Measurements from ENCODE around the gene ZGRF1. TPM values are rescaled to one million over a fixed set of nuclear protein-coding genes. Genes with fewer than 3 reads are reported as not detected.
"Not testable (repeated sequence)": the region's sequence is repeated elsewhere in the genome, so short reads cannot be mapped to it uniquely, and the experiment has no call there.

The ZGRF1 gene
- total RNA-seq, 2 experiments from 2014 or later, result 47.0 to 48.3 TPM

GRCh38 chr4:112650332-112650731 is 13.6 kb upstream of the ZGRF1 start:
- CTCF ChIA-PET, result no interaction called here

GRCh38 chr4:112649055-112649408 is 12.3 kb upstream of the ZGRF1 start:
- no peaks in the 10 kb centered on the region for H3K9me3 Mint-ChIP-seq (ENCODE audit: insufficient read depth)
- H3K27me3 Mint-ChIP-seq (ENCODE audit: low read depth), result no peaks in the 10 kb centered on the region
- H3K4me1 Mint-ChIP-seq (ENCODE audit: low read depth), result peaks cover under 1% of the 10 kb centered on the region
- no peak for ATAC-seq
- H3K36me3 Mint-ChIP-seq (ENCODE audit: low read depth), result peaks cover 32% of the 10 kb centered on the region
- ChIA-PET POLR2A (no interaction called here), CTCF (no interaction called here)
- no peak overlapping the region for H3K4me3 Mint-ChIP-seq
- no peak overlapping the region for H3K27ac Mint-ChIP-seq
- DNase-seq, result no peak

More at GRCh38 chr4:112650332-112650731, 13.6 kb upstream of the ZGRF1 start:
- H3K36me3 Mint-ChIP-seq (ENCODE audit: low read depth), result peaks cover 37% of the 10 kb centered on the region
- DNase-seq (no peak), ATAC-seq (no peak)
- POLR2A ChIA-PET, result no interaction called here
- no peaks in the 10 kb centered on the region for H3K27me3 Mint-ChIP-seq (ENCODE audit: low read depth)
- no peaks in the 10 kb centered on the region for H3K4me1 Mint-ChIP-seq (ENCODE audit: low read depth)
- H3K27ac Mint-ChIP-seq, result no peak overlapping the region
- H3K4me3 Mint-ChIP-seq, result no peak overlapping the region
- H3K9me3 Mint-ChIP-seq (ENCODE audit: insufficient read depth), result no peaks in the 10 kb centered on the region

GRCh38 chr4:112648263-112649054 is 11.8 kb upstream of the ZGRF1 start:
- ATAC-seq (no peak), DNase-seq (no peak)
- peaks cover 31% of the 10 kb centered on the region for H3K36me3 Mint-ChIP-seq (ENCODE audit: low read depth)
- ChIA-PET POLR2A (no interaction called here), CTCF (interaction anchor here (0.8 to 1.3 kb wide), 3 partner anchors 11 to 117 kb away, joined by 3 to 5 read pairs (median 3); no protein-coding TSS in a partner anchor)
- H3K4me3 Mint-ChIP-seq, result no peak overlapping the region
- H3K4me1 Mint-ChIP-seq (ENCODE audit: low read depth), result peaks cover 6% of the 10 kb centered on the region
- no peak overlapping the region for H3K27ac Mint-ChIP-seq
- no peaks in the 10 kb centered on the region for H3K27me3 Mint-ChIP-seq (ENCODE audit: low read depth)
- H3K9me3 Mint-ChIP-seq (ENCODE audit: insufficient read depth), result no peaks in the 10 kb centered on the region

- Mint-ChIP-seq H3K27ac (no peak overlapping the region), H3K27me3 (ENCODE audit: low read depth) (no peaks in the 10 kb centered on the region), H3K36me3 (ENCODE audit: low read depth) (peaks cover 31% of the 10 kb centered on the region), H3K9me3 (ENCODE audit: insufficient read depth) (no peaks in the 10 kb centered on the region), H3K4me3 (no peak overlapping the region), H3K4me1 (ENCODE audit: low read depth) (peaks cover 12% of the 10 kb centered on the region)
- ATAC-seq (no peak), DNase-seq (no peak)
- ChIA-PET POLR2A (no interaction called here), CTCF (interaction anchor here (0.8 to 1.3 kb wide), 3 partner anchors 10 to 117 kb away, joined by 3 to 5 read pairs (median 3); no protein-coding TSS in a partner anchor)
Observed at GRCh38 chr4:112647785-112648184, 11.1 kb upstream of the ZGRF1 start.

GRCh38 chr4:112646632-112647537 is 10.2 kb upstream of the ZGRF1 start:
- H3K27ac Mint-ChIP-seq, result no peak overlapping the region
- ATAC-seq (no peak), DNase-seq (no peak)
- H3K9me3 Mint-ChIP-seq (ENCODE audit: insufficient read depth), result no peaks in the 10 kb centered on the region
- ChIA-PET CTCF (interaction anchor here (1.3 kb wide), 2 partner anchors 9 to 118 kb away, joined by 3 to 5 read pairs; no protein-coding TSS in a partner anchor), POLR2A (no interaction called here)
- H3K4me3 Mint-ChIP-seq, result no peak overlapping the region
- no peaks in the 10 kb centered on the region for H3K27me3 Mint-ChIP-seq (ENCODE audit: low read depth)
- H3K4me1 Mint-ChIP-seq (ENCODE audit: low read depth), result peaks cover 13% of the 10 kb centered on the region
- peaks cover 25% of the 10 kb centered on the region for H3K36me3 Mint-ChIP-seq (ENCODE audit: low read depth)

GRCh38 chr4:112645541-112646329 is 9.0 kb upstream of the ZGRF1 start:
- ChIA-PET POLR2A (no interaction called here), CTCF (no interaction called here)
- Mint-ChIP-seq H3K36me3 (ENCODE audit: low read depth) (peaks cover 27% of the 10 kb centered on the region), H3K4me3 (no peak overlapping the region), H3K4me1 (ENCODE audit: low read depth) (peaks cover 19% of the 10 kb centered on the region), H3K27ac (no peak overlapping the region), H3K9me3 (ENCODE audit: insufficient read depth) (no peaks in the 10 kb centered on the region), H3K27me3 (ENCODE audit: low read depth) (no peaks in the 10 kb centered on the region)
- DNase-seq (no peak), ATAC-seq (no peak)

GRCh38 chr4:112644595-112645535 is 8.2 kb upstream of the ZGRF1 start:
- CTCF ChIA-PET, result interaction anchor here (1.4 kb wide), 1 partner anchor 118 kb away, joined by 6 read pairs; no protein-coding TSS in a partner anchor
- POLR2A ChIA-PET; H3K9me3 Mint-ChIP-seq (ENCODE audit: insufficient read depth): not testable (repeated sequence)

GRCh38 chr4:112642526-112642925 is 5.8 kb upstream of the ZGRF1 start:
- no peak for ATAC-seq
- DNase-seq, result no peak
- H3K27me3 Mint-ChIP-seq (ENCODE audit: low read depth), result no peaks in the 10 kb centered on the region
- H3K36me3 Mint-ChIP-seq (ENCODE audit: low read depth), result peaks cover 30% of the 10 kb centered on the region
- POLR2A ChIA-PET, result no interaction called here
- H3K27ac Mint-ChIP-seq, result peak overlapping the region; percentile 0
- no peaks in the 10 kb centered on the region for H3K9me3 Mint-ChIP-seq (ENCODE audit: insufficient read depth)
- CTCF ChIA-PET, result interaction anchor here (1.4 kb wide), 1 partner anchor 123 kb away, joined by 5 read pairs; no protein-coding TSS in a partner anchor
- no peak overlapping the region for H3K4me3 Mint-ChIP-seq
- H3K4me1 Mint-ChIP-seq (ENCODE audit: low read depth), result peaks cover 25% of the 10 kb centered on the region

More at GRCh38 chr4:112644595-112645535, 8.2 kb upstream of the ZGRF1 start:
- Mint-ChIP-seq H3K4me1 (ENCODE audit: low read depth) (peaks cover 21% of the 10 kb centered on the region), H3K36me3 (ENCODE audit: low read depth) (peaks cover 26% of the 10 kb centered on the region)
- not testable (repeated sequence) for H3K4me3 Mint-ChIP-seq; DNase-seq; H3K27me3 Mint-ChIP-seq (ENCODE audit: low read depth); ATAC-seq; H3K27ac Mint-ChIP-seq

- Mint-ChIP-seq H3K4me3 (no peak overlapping the region), H3K27ac (no peak overlapping the region), H3K27me3 (ENCODE audit: low read depth) (no peaks in the 10 kb centered on the region), H3K36me3 (ENCODE audit: low read depth) (peaks cover 11% of the 10 kb centered on the region), H3K9me3 (ENCODE audit: insufficient read depth) (no peaks in the 10 kb centered on the region), H3K4me1 (ENCODE audit: low read depth) (peaks cover 32% of the 10 kb centered on the region)
- ChIA-PET CTCF (interaction anchor here (0.8 to 1.7 kb wide), 7 partner anchors 10 to 300 kb away, joined by 3 to 5 read pairs (median 5); no protein-coding TSS in a partner anchor), POLR2A (no interaction called here)
- peak; percentile 6 for ATAC-seq
- no peak for DNase-seq
Observed at GRCh38 chr4:112637552-112637866, 800 bp upstream of the ZGRF1 start.

- H3K27ac Mint-ChIP-seq, result no peak overlapping the region
- H3K36me3 Mint-ChIP-seq (ENCODE audit: low read depth), result peaks cover 7% of the 10 kb centered on the region
- ChIA-PET POLR2A (no interaction called here), CTCF (interaction anchor here (0.8 to 1.8 kb wide), 7 partner anchors 10 to 534 kb away, joined by 3 to 12 read pairs (median 4); no protein-coding TSS in a partner anchor)
- no peaks in the 10 kb centered on the region for H3K27me3 Mint-ChIP-seq (ENCODE audit: low read depth)
- no peak for DNase-seq
- no peak overlapping the region for H3K4me3 Mint-ChIP-seq
- no peaks in the 10 kb centered on the region for H3K9me3 Mint-ChIP-seq (ENCODE audit: insufficient read depth)
- ATAC-seq, result no peak
- peaks cover 19% of the 10 kb centered on the region for H3K4me1 Mint-ChIP-seq (ENCODE audit: low read depth)
Observed at GRCh38 chr4:112633477-112634235, 3.1 kb downstream of the ZGRF1 start.
